Mammary epithelial cell (primary cell): ENCODE data around the gene FAM118A.

Experiments used
- CTCF ChIP-seq, 2 donors: IDR thresholded peaks in 1 of 2; conservative IDR thresholded peaks in 1 of 2; 2 replicates each; pipeline ENCODE4 v1.5.1; 2011 to 2012; ENCODE audit warnings: inconsistent platforms in 2 of 2, low read length in 2 of 2, mild to moderate bottlenecking in 2 of 2, control low read depth in 1 of 2, low read depth in 1 of 2; ENCODE audit not compliant: insufficient read depth in 1 of 2; ENCODE audit errors: extremely low read depth in 1 of 2
- EZH2 ChIP-seq: IDR thresholded peaks from 2 replicates; pipeline ENCODE4 v1.6.1; 2012; ENCODE audit warnings: low read length, inconsistent platforms, borderline replicate concordance

GRCh38 chr22:45323695-45324094, 14.0 kb downstream of the FAM118A start:
- TF ChIP-seq EZH2 (no peak), CTCF (conservative IDR thresholded peaks at IDR 0.05 in 1 of 2, IDR thresholded peaks at IDR 0.05 in 1 of 2; ENCODE audit: extremely low read depth in 1 of 2, insufficient read depth in 1 of 2, low read depth in 1 of 2, low read length in 2 of 2) (no peak)
